Left ventricle myocardium inferior (tissue), 1 donor: ENCODE results near the gene GADD45G. TPM values are rescaled to one million over a fixed set of nuclear protein-coding genes. Genes with fewer than 3 reads are reported as not detected.
A peak's percentile ranks its signal among the peaks of the same experiment; 100 is the strongest.

Source experiments
- DNase-seq: peaks from one replicate; pipeline ENCODE4 v3.0.0-alpha.2; 2020
- H3K27ac ChIP-seq: fragments of 200-600 bp; replicated peaks from 2 replicates; pipeline ENCODE4 v1.8.0; 2021
- H3K27me3 ChIP-seq: fragments of 200-600 bp; 2 replicates; pipeline ENCODE4 v1.8.0; 2021; ENCODE audit warnings: low read depth
- H3K36me3 ChIP-seq: fragments of 200-600 bp; 2 replicates; pipeline ENCODE4 v1.8.0; 2021
- H3K4me1 ChIP-seq: fragments of 200-600 bp; 2 replicates; pipeline ENCODE4 v1.8.0; 2021
- H3K4me3 ChIP-seq: fragments of 200-600 bp; 2 replicates; pipeline ENCODE4 v1.8.0; 2021; ENCODE audit warnings: mild to moderate bottlenecking, moderate library complexity
- H3K9me3 ChIP-seq: fragments of 200-600 bp; replicated peaks from 2 replicates; pipeline ENCODE4 v1.8.0; 2021
- CTCF ChIP-seq: fragments of 200-600 bp; IDR thresholded peaks from 2 replicates; pipeline ENCODE4 v1.8.0; 2021; ENCODE audit warnings: antibody characterized with exemption, mild to moderate bottlenecking, borderline replicate concordance
- intact Hi-C: fragments of 100-400 bp; cut with micrococcal nuclease; formaldehyde crosslinking; loops from one replicate; pipeline ENCODE4 v1.11.0; 2022
- total RNA-seq: library from RNA; stranded (reverse); fragmentation: NEBNext Ultra II Directional; extraction: Animal tissue kit (Norgen Biotek cat#: 25700); gene quantifications from one replicate; pipeline ENCODE4 v1.2.1, GENCODE V29; 2021
- donor health status: DM: no; HTN: yes; CAD: no; lungs with severe emphysema.

Gene GADD45G
- total RNA-seq, 1 donor from 2014 or later: 44.5 TPM

- Histone ChIP-seq H3K4me3 (no peak overlapping the region), H3K36me3 (no peaks in the 10 kb centered on the region), H3K4me1 (no peaks in the 10 kb centered on the region), H3K27ac (no peak overlapping the region), H3K9me3 (no peaks in the 10 kb centered on the region), H3K27me3 (peaks cover 89% of the 10 kb centered on the region)
- intact Hi-C loops: no loop called here
- DNase-seq: no peak
- TF ChIP-seq CTCF: peak; percentile 79
Observed at GRCh38 chr9:89576404-89576839, 28.4 kb upstream of the GADD45G start.

GRCh38 chr9:89577363-89577762 is 27.4 kb upstream of the GADD45G start:
- Histone ChIP-seq H3K9me3 (no peaks in the 10 kb centered on the region), H3K4me1 (no peaks in the 10 kb centered on the region), H3K27me3 (peaks cover 89% of the 10 kb centered on the region), H3K4me3 (no peak overlapping the region), H3K36me3 (no peaks in the 10 kb centered on the region), H3K27ac (no peak overlapping the region)
- intact Hi-C loops: no loop called here
- no peak for DNase-seq
- no peak for TF ChIP-seq CTCF

GRCh38 chr9:89579741-89580385 is 24.9 kb upstream of the GADD45G start:
- Histone ChIP-seq H3K9me3 (peaks cover 15% of the 10 kb centered on the region), H3K4me3 (no peak overlapping the region), H3K4me1 (no peaks in the 10 kb centered on the region), H3K27me3 (peaks cover 82% of the 10 kb centered on the region), H3K27ac (no peak overlapping the region), H3K36me3 (no peaks in the 10 kb centered on the region)
- no peak for DNase-seq
- intact Hi-C loops: no loop called here
- no peak for TF ChIP-seq CTCF

GRCh38 chr9:89586311-89586710 is 18.5 kb upstream of the GADD45G start:
- Histone ChIP-seq H3K36me3 (no peaks in the 10 kb centered on the region), H3K4me3 (no peak overlapping the region), H3K27me3 (peaks cover 64% of the 10 kb centered on the region), H3K9me3 (peaks cover 15% of the 10 kb centered on the region), H3K4me1 (no peaks in the 10 kb centered on the region), H3K27ac (no peak overlapping the region)
- DNase-seq: no peak
- TF ChIP-seq CTCF: no peak
- intact Hi-C loops: no loop called here

GRCh38 chr9:89588271-89588879 is 16.4 kb upstream of the GADD45G start:
- TF ChIP-seq CTCF: no peak
- Histone ChIP-seq H3K4me1 (no peaks in the 10 kb centered on the region), H3K27me3 (peaks cover 60% of the 10 kb centered on the region), H3K9me3 (peaks cover 14% of the 10 kb centered on the region), H3K4me3 (no peak overlapping the region), H3K36me3 (no peaks in the 10 kb centered on the region), H3K27ac (no peak overlapping the region)
- no peak for DNase-seq
- intact Hi-C loops: no loop called here
